AG04450 (cell line): ENCODE data around the gene DCTN3. TPM values are rescaled to one million over a fixed set of nuclear protein-coding genes. Genes with fewer than 3 reads are reported as not detected.

ENCODE experiments used
- CTCF ChIA-PET: fragments of 300-600, 350-600 bp; formaldehyde crosslinking; extraction: SDS; loops from one replicate; lab custom pipeline; 2022; ENCODE audit warnings: antibody characterized with exemption, inconsistent platforms; lab: Charles Lee
- POLR2A ChIA-PET: fragments of 350-600 bp; formaldehyde crosslinking; extraction: SDS; loops from one replicate; lab custom pipeline; 2021; ENCODE audit warnings: antibody characterized with exemption, inconsistent platforms; lab: Yijun Ruan, JAX
- DNase-seq: peaks from one replicate; pipeline ENCODE4 v3.0.0-alpha.2; 2011; ENCODE audit warnings: low read depth, low spot score
- H3K27ac ChIP-seq: one replicate; pipeline ENCODE4 v1.5.1; 2012; ENCODE audit warnings: low read depth, low read length, control low read depth
- H3K27me3 ChIP-seq: one replicate; pipeline ENCODE4 v1.6.0; 2012; ENCODE audit warnings: low read length; ENCODE audit not compliant: control insufficient read depth, insufficient read depth
- H3K4me3 ChIP-seq: 2 replicates; pipeline ENCODE4 v1.5.1; 2011; ENCODE audit warnings: mild to moderate bottlenecking, low read depth, low read length, control low read depth
- H3K9me3 ChIP-seq: 2 replicates; pipeline ENCODE4 v1.5.1; 2012; ENCODE audit warnings: low read length; ENCODE audit not compliant: control insufficient read depth, insufficient read depth
- CTCF ChIP-seq: IDR thresholded peaks from 2 replicates; pipeline ENCODE4 v1.5.1; 2011; ENCODE audit warnings: low read depth, low read length, control low read depth, inconsistent platforms
- polyA plus RNA-seq: library from polyadenylated mRNA; depleted of rRNA; stranded (reverse); fragments of >200 nt; gene quantifications from 2 replicates; pipeline ENCODE4 v1.2.3, GENCODE V29; 2011

Gene DCTN3
- polyA plus RNA-seq, 1 experiment: 97.6 TPM

GRCh38 chr9:34663303-34663605, 43.0 kb upstream of the DCTN3 start:
- Histone ChIP-seq H3K27ac (no peak overlapping the region), H3K4me3 (no peak overlapping the region), H3K27me3 (no peaks in the 10 kb centered on the region), H3K9me3 (no peaks in the 10 kb centered on the region)
- CTCF ChIA-PET: interaction anchor here (1.4 to 1.9 kb wide), 2 partner anchors 29 to 39 kb away, joined by 4 read pairs; no protein-coding TSS in a partner anchor
- TF ChIP-seq CTCF: no peak
- POLR2A ChIA-PET: no interaction called here
- DNase-seq: no peak

- H3K9me3 ChIP-seq: no peaks in the 10 kb centered on the region
- no peak within 1 kb of the TSS for H3K4me3 ChIP-seq
- POLR2A ChIA-PET: interaction anchor here (1.1 kb wide), 1 partner anchor 11 kb away, joined by 3 read pairs; no protein-coding TSS in a partner anchor
- TF ChIP-seq CTCF: no peak
- H3K27ac ChIP-seq: no peak within 1 kb of the TSS
- H3K27me3 ChIP-seq: no peaks in the 10 kb centered on the region
- no peak for DNase-seq
- CTCF ChIA-PET: interaction anchor here (1.4 to 1.9 kb wide), 2 partner anchors 29 to 40 kb away, joined by 4 read pairs; no protein-coding TSS in a partner anchor
Measured at GRCh38 chr9:34662526-34663302, 42.4 kb upstream of the DCTN3 start, which contains the start of gene CCL27. Gene CCL27, minus strand, starts transcription at chr9:34662657. Its CDS starts 24 bp downstream, at chr9:34662633.

- TF ChIP-seq CTCF: no peak
- Histone ChIP-seq H3K9me3 (no peaks in the 10 kb centered on the region), H3K4me3 (no peak overlapping the region), H3K27me3 (no peaks in the 10 kb centered on the region), H3K27ac (no peak overlapping the region)
- CTCF ChIA-PET: interaction anchor here (1.4 kb wide), 1 partner anchor 13 kb away, joined by 5 read pairs; the partner anchor contains the start of gene GALT
- no peak for DNase-seq
- POLR2A ChIA-PET: interaction anchor here (1.3 kb wide), 1 partner anchor 13 kb away, joined by 4 read pairs; the partner anchor contains the start of gene GALT
Measured at GRCh38 chr9:34659592-34660253, 39.4 kb upstream of the DCTN3 start.

- ChIA-PET POLR2A (no interaction called here), CTCF (interaction anchor here (1.4 kb wide), 1 partner anchor 12 kb away, joined by 5 read pairs; the partner anchor contains the start of gene GALT)
- Histone ChIP-seq H3K9me3 (no peaks in the 10 kb centered on the region), H3K4me3 (no peak overlapping the region), H3K27ac (no peak overlapping the region), H3K27me3 (no peaks in the 10 kb centered on the region)
- no peak for TF ChIP-seq CTCF
- no peak for DNase-seq
Measured at GRCh38 chr9:34658461-34658860, 38.2 kb upstream of the DCTN3 start.

GRCh38 chr9:34656992-34657391, 36.7 kb upstream of the DCTN3 start:
- CTCF ChIA-PET: interaction anchor here (2.3 kb wide), 1 partner anchor 8 kb away, joined by 7 read pairs; no protein-coding TSS in a partner anchor
- H3K9me3 ChIP-seq: no peaks in the 10 kb centered on the region
- TF ChIP-seq CTCF: no peak
- no peak overlapping the region for H3K27ac ChIP-seq
- POLR2A ChIA-PET: interaction anchor here (1.8 kb wide), 1 partner anchor 8 kb away, joined by 5 read pairs; no protein-coding TSS in a partner anchor
- H3K27me3 ChIP-seq: no peaks in the 10 kb centered on the region
- DNase-seq: no peak
- no peak overlapping the region for H3K4me3 ChIP-seq
